Embryonic facial prominence (tissue), 1 donor: ENCODE data around the gene PDE4A.
A peak's percentile ranks its signal among the peaks of the same experiment; 100 is the strongest.
"Not testable (repeated sequence)": the region's sequence is repeated elsewhere in the genome, so short reads cannot be mapped to it uniquely, and the experiment has no call there.

Source experiments
- DNase-seq: peaks from one replicate; pipeline ENCODE4 v3.0.0-alpha.2; 2016; ENCODE audit errors: extremely low spot score

The PDE4A gene

DNA sequence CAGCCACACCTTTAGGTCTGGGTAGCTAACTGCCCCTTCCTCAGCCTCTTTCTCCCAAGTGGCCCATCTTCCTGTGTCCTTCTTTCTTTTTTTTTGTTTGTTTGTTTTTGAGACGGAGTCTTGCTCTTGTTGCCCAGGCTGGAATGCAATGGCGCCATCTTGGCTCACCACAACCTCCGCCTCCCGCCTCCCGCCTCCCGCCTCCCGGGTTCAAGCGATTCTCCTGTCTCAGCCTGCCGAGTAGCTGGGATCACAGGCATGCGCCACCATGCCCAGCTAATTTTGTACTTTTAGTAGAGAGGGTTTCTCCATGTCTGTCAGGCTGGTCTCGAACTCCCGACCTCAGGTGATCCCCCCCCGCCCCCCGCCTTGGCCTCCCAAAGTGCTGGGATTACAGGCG lies 41.7 kb downstream of the PDE4A start:
- not testable (repeated sequence) for DNase-seq

DNA sequence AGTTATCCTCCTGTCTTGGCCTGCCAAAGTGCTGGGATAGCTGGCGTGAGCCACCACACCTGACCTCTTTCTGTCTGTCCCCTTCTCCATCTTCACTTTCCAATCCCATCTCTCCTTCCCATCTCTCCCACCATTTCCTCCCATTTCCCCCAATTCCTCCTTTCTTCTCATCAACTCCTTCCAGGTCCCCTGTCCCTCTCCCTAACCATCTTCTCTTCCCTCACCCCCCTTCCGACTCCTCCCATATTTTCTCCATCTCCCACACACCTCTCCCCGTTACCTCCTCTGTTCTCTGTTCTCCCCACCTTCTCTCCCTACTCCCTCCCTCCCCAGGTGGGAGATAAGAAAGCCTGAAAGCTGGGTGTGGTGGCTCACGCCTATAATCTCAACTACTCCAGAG lies 42.2 kb downstream of the PDE4A start:
- no peak for DNase-seq

DNA sequence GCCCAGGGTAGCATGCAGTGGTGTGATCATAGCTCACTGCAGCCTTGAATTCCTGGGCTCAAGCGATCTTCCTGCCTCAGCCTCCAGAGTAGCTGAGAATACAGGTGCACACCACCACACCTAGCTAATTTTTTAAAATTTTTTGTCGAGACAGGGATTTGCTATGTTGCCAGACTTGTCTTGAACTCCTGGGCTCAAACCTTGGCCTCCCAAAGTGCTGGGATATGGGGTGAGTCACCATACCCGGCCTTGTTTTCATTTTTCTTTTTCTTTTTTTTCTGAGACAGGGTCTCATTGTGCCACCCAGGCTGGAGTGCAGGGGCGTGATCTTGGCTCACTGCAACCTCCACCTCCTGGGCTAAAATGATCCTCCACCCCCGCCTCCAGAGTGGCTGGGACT lies 44.1 kb downstream of the PDE4A start:
- DNase-seq: no peak

DNA sequence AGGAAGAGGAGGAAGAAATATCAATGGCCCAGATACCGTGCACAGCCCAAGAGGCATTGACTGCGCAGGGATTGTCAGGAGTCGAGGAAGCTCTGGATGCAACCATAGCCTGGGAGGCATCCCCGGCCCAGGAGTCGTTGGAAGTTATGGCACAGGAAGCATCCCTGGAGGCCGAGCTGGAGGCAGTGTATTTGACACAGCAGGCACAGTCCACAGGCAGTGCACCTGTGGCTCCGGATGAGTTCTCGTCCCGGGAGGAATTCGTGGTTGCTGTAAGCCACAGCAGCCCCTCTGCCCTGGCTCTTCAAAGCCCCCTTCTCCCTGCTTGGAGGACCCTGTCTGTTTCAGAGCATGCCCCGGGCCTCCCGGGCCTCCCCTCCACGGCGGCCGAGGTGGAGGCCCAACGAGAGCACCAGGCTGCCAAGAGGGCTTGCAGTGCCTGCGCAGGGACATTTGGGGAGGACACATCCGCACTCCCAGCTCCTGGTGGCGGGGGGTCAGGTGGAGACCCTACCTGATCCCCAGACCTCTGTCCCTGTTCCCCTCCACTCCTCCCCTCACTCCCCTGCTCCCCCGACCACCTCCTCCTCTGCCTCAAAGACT lies 46.9 kb downstream of the PDE4A start:
- no peak for DNase-seq

DNA sequence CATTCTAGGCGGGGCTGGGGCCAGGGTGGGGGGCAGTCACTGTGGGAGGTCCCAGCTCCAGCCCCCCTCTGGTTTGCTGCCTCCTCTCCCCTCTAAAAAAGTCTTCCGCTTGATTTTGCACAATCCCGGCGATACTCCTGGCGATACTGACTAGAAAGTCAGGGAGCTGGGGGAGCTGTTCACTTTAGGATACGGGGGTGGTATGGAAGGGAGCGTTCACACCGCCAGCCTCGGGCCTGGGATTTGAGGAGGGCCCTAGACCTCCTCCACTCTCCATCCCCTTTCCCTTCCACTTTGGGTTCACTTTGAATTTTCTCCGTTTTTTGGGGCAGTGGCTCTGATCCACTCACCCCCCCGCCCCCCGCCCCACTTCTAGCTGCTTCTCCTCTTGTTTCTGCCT lies 47.8 kb downstream of the PDE4A start:
- no peak for DNase-seq

DNA sequence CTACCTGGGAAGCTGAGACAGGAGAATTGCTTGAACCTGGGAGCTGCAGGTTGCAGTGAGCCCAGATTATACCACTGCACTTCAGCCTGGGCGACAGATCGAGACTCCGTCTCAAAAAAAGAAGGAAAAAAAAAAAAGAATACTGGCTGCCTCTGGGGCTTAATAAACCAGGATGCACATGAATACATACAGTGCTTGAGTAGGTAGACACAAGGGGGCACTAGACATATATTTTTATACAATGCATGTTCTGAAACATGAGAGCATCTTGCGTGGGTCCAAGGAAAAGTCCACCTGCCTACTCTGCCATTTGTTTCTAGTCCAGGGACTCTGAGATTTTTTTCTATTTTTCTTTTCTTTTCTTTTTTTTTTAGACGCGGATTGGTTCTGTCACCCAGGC lies 51.6 kb downstream of the PDE4A start:
- DNase-seq: no peak

DNA sequence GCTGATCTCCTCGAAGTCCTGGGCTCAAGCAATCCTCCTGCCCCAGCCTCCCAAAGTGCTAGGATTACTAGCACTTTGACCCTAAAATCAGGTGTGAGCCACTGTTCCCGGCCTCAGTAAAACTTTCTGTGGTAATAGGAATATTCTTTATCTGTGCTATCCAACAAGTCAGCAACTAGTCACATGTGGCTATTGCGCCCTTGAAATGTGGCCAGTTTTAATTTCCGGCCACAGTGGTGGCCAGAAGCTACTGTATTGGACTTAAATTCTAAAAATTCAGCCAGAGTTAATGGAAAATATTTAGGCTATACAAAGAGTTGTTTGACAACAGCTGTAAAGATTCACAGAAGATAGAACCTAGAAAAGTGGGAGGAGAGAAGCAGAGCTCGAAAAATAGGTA lies 52.9 kb downstream of the PDE4A start:
- DNase-seq: no peak

DNA sequence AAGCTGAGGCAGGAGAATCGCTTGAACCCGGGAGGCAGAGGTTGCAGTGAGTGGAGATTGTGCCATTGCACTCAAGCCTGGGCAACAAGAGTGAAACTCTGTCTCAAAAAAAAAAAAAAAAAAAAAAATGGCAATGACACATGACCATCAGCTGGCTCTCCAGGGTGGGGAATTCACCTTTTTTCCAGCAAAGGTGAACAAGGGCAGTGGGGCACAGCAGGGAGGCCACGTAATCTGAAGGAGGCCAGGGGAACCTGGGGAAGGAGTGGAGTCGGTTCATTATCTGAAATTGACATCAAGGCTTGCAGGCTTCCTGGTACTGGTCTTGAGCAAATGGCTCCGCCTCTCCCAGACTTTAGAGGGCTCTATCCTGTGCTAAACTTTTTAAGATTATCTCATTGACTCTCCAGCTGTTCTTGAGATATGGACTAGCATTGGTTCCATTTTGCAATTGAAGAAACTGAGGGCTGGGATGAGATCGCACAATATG lies 54.7 kb downstream of the PDE4A start:
- DNase-seq: no peak

DNA sequence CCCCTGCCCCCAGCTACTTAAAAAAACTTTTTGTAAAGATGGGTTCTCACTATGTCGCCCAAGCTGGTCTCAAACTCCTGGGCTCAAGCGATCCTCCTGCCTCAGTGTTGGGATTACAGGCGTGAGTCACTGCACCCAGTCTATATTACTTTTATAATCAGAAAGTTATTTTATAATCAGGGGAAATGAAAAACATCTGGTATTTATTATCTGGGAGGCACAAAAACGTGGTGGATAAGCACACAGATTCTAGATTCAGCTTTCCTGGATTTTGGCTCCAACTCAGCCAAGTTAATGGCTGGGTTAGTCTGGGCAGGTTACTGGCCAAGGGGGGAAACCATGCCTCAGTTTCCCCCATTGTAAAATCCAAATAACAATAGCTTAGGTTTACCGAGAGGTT lies 58.1 kb downstream of the PDE4A start:
- DNase-seq: no peak

DNA sequence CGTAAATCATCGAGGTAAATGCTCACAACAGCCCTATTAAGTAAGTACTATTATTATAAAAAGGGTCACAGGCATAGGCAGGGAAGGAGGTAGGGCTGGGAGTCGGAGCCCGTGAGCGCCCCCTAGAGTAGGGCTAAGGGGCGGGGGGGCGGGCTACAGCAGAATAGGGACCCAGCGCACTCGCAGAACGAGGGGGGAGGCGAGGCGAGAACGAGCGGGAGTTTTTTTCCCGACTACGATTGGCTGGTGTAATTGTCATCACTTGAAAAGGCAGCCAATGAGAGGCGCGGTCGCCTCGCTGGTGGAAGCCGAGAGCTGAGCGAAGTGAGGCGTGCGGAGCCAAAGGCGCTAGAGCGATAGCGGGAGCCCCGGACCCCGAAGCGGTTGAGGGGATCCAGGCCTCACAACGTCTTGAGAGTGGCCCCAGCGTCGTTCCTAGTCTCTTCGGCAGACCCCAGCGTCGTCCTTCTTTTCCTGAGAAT lies 58.6 kb downstream of the PDE4A start:
- DNase-seq: peak; percentile 45

DNA sequence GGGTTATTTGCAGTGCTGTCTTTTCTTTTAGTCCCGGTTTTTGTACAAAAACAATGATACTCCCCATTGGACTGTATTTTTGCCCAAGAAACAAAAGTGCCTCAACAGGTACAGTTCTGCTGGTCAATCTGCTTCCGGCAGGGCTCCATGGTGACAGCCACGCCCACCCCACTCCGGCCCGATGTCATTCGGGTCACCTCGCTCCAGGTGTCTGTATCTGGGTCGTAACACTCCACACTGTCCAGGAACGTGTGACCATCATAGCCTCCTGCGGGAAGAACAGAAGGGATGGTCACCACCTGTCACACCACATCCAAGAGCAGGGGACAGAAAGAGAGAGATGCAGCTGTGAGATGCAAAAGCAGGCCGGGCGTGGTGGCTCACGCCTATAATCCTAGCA lies 66.2 kb downstream of the PDE4A start:
- DNase-seq: no peak

DNA sequence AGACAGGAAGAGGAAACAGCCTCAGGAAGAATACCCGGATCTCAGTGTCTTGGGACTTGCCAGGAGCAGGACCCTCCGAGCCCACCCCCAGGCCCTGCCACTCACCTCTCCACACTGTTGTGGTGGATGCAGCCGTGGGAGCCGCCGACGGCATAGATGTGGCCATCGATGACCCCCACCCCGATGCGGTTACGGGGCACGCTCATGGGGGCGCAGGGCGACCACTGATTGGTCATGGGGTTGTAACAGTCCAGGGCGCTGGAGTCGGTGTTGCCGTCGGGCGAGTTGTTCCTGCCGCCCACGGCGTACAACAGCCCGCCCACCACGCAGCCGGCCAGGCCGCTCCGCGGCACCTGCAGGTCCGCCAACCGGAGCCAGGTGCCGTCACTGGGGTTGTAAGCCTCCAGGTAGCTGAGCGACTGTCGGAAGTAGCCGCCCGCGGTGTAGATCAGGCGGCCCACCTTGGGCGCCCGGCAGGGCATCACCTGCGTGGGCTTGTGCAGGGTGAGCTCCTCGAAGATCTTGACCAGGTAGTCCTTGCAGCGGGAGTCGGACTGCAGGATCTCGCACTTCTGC lies 71.2 kb downstream of the PDE4A start:
- no peak for DNase-seq

DNA sequence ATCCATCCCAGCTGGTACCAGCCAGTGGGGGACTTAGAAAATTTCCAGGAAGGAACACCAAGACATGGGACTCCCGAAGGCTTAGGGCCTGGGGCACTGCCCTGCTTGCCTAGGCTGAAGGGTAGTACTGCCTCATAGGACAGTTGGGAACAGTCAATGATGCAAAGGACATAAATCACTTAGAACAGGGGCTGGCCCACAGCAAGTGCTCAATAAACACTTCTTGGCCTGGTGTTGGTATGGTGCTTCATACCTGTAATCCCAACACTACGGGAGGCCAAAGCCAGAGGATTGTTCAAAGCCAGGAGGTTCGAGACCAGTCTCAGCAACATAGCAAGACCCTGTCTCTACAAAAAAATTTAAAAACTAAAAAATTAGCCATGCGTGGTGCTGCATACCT lies 77.0 kb downstream of the PDE4A start:
- no peak for DNase-seq

DNA sequence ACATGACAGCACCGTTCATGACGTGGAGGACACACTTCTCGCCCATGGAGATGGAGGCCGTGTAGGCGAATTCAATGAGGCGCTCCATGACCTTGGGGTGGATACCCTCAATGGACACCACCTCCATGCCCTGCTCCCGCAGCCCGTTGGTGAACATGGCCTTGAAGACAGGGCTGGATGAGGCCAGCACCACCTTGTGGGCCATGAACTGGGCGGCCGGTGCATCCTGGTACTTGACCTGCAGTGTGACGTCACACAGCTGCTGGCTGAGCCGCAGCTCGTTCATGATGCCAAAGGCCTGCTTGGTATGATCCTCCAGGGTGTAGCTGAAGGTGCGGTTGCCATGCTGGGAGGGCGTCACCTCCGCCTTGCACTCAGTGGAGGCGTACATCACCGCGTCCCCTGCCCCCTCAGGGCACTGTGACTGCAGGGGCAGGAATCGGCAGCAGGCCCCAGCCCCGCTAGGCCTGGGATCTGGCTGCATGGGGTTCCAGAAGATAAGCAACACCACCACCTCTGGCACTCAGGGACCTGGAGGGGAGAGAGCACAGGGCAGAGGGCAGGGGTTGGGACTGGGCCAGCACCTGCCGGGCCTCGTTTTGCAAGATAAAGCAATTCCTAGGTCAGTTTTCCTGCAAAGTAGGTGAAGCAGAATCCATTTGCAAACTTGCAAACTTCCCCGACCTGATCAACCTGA lies 79.4 kb downstream of the PDE4A start:
- DNase-seq: no peak

DNA sequence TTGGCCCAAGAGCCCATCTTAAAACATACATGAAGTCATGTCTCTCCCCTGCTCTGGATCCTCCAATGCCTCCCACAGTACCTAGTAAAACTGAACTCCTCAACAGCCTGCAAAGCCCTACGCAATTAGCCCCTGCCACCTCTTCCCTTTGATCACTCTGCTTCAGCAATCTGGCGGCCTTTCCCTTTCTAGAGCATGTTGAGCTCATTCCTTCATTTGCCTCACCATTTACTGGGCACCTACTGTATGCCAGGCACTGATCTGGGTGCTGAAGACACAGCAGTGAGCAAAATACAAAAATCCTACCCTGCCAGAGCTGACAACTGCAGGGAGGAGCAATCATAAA lies 79.9 kb downstream of the PDE4A start:
- DNase-seq: no peak

DNA sequence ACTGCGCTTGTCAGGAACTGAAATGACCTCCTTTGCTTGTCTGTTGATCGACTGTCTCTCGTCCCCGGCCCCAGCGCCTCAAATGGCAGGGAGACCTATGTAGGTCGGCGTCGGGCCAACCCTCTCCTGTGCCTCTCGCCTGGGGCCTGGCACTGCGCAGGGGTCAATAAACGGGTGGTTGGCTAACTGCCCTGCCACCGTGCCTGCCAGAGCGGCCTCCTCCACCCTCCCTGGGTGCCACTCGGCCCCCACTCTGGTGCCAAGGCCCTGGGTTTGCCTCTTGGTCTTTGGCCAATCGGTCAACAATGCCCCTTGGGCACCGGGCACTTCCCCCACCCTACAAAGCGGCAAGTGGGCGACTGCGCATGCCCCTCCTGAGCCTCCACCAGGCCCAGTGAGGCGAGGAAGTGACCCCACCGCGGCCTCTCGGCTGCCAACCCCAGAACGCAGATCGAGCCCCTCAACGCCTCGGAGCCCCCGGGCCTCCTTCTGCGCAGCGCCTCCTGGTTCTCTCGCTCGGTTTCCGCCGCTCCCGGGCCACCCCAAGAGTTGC lies 81.7 kb downstream of the PDE4A start:
- DNase-seq: no peak

DNA sequence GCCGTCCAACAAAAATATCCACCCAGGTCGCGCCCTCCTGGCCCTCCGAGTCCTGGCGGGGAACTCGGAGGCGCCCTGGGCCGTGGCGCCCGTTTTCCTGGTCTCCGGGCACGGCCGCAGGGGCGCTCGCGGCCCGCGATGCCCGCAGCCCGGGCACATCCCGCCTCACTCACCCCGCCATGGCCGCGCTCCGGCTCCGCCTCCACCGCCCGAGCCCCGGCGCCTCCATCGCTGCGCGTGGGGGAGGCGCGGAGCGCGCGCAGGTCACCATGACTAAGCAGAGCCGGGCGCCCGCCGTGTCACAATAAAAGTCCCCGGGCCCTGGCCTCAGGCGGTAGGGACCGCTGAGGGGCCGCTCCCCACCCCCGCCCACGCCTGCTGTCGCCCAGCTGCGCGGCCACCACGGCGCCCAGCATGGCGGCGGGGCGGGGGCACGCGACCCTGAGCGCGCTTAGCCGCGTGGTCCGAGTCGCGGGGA lies 82.2 kb downstream of the PDE4A start:
- DNase-seq: peak; percentile 53

DNA sequence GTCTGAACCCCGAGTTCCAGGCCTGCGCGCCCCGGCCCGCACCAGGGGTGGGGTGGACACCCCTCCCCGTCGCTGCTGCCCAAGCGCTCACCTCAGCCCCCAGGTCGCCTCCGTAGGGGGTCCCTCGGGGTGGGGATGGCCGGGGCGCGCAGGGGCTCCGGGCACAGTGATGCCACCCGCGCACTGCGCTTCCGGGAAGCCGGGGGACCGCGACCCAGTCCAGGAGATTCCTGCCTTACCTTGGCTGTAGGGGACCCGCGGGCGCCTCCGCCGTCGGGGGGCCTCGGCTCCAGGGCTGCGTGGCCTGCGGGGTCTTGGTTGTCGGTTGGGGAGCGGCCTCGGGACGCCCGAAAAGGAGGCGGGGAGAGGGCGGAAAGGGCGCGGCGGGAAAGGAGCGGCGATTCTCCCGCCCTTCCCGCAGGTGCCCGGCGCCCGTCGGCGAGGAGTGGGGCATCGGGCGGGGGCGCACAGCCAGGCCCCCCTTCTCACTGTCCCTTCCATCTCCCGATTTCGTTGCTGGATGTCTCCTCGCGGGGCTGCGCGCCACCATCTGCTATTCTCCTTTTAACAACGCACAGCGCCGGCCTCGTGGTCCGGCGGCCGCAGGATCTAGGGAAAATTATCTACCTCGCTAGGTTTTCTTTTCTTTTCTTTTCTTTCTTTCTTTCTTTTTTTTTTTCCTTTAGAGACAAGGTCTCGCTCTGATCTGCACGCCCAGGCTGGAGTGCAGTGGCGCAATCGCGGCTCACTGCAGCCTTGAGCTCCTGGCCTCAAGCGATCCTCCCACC lies 82.9 kb downstream of the PDE4A start, which contains the start of gene KEAP1:
KEAP1 (minus strand) TSS at position 355 of the 788 bp plus-strand sequence. CDS start 3,323 bp downstream, outside the sequence.
- no peak for DNase-seq

DNA sequence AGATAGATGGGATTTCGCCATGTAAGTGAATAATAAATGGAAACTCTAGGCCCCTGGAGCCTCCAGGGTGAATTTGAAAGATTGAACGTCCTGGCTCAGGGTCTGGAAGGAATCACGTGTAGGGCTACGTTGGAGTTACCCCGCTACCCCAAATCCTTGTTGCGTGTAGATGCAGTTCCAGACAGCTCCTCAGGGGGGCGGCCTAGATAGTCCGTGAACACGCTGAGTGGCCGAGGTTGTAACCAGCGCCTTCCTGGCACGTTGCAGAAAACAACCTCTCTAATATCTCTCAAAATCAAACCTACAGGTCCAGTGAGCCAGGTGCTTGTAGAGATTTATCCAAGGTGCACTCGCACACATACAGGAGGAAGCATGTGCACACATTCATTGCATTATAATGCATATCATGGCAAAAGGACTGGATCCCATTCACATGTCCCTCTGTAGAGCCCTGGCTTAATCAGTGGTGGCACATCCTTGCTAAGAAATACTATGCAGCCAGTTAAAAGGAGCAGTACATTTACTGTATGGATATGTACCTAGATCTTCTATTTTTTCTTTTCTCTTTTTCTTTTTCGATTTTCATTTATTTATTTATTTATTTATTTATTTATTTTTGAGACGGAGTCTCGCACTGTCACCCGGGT lies 85.4 kb downstream of the PDE4A start:
- no peak for DNase-seq

DNA sequence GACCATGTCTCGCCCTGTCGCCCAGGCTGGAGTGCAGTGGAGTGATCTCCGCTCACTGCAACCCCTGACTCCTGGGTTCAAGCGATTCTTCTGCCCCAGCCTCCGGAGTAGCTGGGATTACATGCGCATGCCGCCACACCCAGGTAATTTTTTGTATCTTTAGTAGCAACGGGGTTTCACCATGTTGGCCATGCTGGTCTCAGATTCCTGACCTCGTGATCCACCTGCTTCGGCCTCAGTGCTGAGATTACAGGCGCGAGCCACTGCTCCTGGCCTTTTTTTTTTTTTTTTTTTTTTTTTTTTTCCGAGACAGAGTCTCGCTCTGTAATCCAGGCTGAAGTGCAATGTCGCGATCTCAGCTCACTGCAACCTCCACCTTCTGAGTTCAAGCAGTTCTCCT lies 87.7 kb downstream of the PDE4A start:
- no peak for DNase-seq

DNA sequence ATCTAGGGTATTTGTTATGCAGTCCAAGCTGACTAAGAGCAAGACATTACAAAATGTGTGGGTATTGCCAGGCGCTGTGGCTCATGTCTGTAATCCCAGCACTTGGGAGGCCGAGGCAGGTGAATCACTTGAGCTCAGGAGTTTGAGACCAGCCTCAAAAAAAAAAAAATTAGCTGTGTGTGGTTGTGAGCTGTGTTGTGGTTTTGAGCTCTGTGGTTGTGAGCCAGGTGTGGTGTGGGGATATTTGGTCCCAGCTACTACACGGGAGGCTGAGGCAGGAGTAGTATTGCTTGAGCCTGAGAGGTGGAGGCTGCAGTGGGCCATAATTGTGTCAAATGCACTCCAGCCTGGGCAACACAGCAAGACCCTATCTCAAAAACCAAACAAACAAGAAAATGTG lies 88.4 kb downstream of the PDE4A start:
- DNase-seq: no peak
